ENCODE measurements around the gene ZNF70.

ZNF70 gene

DNA sequence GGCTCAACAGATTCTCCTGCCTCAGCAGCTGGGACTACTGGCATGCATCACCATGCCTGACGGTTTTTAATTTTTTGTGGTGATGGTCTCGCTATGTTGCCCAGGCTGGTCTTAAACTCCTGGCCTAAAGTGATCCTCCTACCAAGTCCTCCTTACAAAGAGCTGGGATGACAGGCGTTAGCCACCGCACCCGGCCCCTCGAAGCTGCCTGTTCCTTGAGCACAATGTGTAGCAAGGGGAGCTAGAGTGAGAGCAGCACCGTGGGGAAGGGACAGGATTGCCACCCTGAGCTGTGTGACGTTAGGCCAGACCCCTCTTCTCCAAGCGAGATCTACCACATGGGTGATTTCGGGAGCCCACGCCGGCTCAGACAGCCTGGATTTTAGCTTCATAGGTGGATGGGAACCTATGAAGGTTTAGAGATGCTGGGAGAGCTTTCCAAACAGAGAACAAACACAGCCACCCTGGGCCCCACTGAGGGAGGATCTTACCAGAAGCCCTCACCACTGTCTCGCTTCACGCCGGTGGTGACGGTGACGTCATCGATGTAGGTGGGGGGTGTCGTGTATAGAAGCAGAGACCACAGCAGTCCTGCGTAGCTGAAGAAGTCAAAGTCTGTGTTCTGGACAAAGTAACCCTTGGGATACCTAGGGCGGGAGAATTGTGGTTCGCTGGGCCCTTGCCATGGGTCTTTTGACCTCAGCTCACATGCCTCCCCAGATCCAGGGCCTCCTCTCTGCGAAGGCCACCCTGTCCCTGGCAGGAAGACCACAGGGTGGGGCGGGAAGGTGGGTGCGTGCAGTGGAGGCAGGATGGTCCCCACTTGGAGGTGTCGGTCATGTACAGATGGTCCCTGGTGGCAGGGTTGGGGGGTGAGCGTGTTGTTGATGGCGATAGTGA is 37.0 kb downstream of the ZNF70 start:
- Mint-ChIP-seq H3K27ac (peak overlapping the region; percentile 3), H3K9me3 (no peaks in the 10 kb centered on the region), H3K4me3 (no peak overlapping the region), H3K4me1 (peaks cover 41% of the 10 kb centered on the region), H3K36me3 (peaks cover 45% of the 10 kb centered on the region), H3K27me3 (peaks cover 3% of the 10 kb centered on the region)
- CTCF ChIA-PET: interaction anchor here (1.0 to 2.1 kb wide), 3 partner anchors 17 to 86 kb away, joined by 3 to 7 read pairs (median 4); no protein-coding TSS in a partner anchor
- DNase-seq: no peak

DNA sequence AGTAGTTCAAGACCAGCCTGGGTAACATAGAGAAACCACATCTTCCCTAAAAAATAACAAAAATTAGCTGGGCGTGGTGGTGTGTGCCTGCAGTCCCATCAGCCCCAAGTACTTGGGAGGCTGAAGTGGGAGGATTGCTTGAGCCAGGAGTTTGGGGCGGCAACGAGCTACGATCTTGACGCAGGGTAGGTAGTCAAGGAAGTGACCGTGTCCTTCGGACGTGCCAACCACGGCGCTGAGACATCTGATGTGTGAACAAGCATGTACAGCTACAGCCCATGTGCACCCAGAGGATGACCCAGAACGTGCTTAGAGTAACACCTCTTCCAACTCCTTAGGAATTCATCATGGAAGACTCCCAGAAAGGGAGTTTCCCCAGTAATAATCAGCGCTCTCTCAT is 38.7 kb downstream of the ZNF70 start:
- no peak for DNase-seq
- no peaks in the 10 kb centered on the region for H3K9me3 Mint-ChIP-seq
- peaks cover 47% of the 10 kb centered on the region for H3K4me1 Mint-ChIP-seq
- CTCF ChIA-PET: interaction anchor here (0.8 to 2.1 kb wide), 3 partner anchors 10 to 84 kb away, joined by 3 to 7 read pairs (median 4); no protein-coding TSS in a partner anchor
- peaks cover 1% of the 10 kb centered on the region for H3K27me3 Mint-ChIP-seq
- H3K27ac Mint-ChIP-seq: no peak overlapping the region
- no peak overlapping the region for H3K4me3 Mint-ChIP-seq
- H3K36me3 Mint-ChIP-seq: peaks cover 61% of the 10 kb centered on the region

DNA sequence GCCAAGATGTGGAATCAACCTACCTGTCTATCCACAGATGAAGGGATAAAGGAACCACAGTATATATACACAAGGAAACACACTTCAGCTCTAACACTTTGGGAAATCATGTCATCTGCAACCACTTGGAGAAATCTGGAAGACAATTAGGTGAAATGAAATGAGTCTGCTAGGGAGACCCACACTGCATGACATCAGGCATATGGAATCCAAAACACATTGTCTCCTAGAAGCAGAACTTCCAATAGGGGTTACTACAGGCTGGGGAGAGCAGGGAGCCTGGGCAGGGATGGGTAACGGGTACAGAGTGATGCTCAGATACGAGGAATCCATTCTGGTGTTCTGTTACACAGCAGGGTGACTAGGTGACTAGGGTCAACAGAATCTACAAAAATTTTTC is 41.8 kb downstream of the ZNF70 start:
- no peak for DNase-seq
- no peaks in the 10 kb centered on the region for H3K9me3 Mint-ChIP-seq
- no peak overlapping the region for H3K4me3 Mint-ChIP-seq
- H3K27ac Mint-ChIP-seq: no peak overlapping the region
- CTCF ChIA-PET: no interaction called here
- peaks cover 77% of the 10 kb centered on the region for H3K36me3 Mint-ChIP-seq
- H3K27me3 Mint-ChIP-seq: no peaks in the 10 kb centered on the region
- peaks cover 62% of the 10 kb centered on the region for H3K4me1 Mint-ChIP-seq

DNA sequence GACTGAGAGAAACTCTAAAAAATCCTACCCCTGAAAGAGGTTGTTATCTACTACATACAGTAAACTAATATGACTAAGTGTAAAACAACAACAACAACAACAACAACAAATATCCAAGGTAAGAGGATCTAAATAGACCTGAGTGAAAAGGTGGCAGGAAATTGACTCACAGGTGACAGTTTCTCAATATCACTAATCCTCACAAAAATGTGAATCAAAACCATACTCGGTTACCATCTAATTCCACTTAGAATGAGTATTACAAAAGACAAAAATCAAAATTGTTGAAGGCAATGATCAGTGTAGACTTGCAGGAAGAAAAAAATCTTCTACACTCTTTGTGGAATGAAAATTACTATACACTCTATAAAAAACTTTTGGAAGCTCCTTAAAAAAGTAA is 42.6 kb downstream of the ZNF70 start:
- Mint-ChIP-seq H3K4me1 (peaks cover 65% of the 10 kb centered on the region), H3K9me3 (no peaks in the 10 kb centered on the region), H3K27ac (no peak overlapping the region), H3K4me3 (no peak overlapping the region), H3K27me3 (no peaks in the 10 kb centered on the region), H3K36me3 (peaks cover 79% of the 10 kb centered on the region)
- DNase-seq: no peak
- CTCF ChIA-PET: no interaction called here

GRCh38 chr22:23705358-23705757 is 45.6 kb downstream of the ZNF70 start:
- peaks cover 75% of the 10 kb centered on the region for H3K4me1 Mint-ChIP-seq
- no peaks in the 10 kb centered on the region for H3K27me3 Mint-ChIP-seq
- H3K36me3 Mint-ChIP-seq: peaks cover 89% of the 10 kb centered on the region
- DNase-seq: peak; percentile 27
- CTCF ChIA-PET: interaction anchor here (1.4 kb wide), 1 partner anchor 8 kb away, joined by 4 read pairs; no protein-coding TSS in a partner anchor
- H3K27ac Mint-ChIP-seq: peak overlapping the region; percentile 66
- H3K4me3 Mint-ChIP-seq: no peak overlapping the region
- no peaks in the 10 kb centered on the region for H3K9me3 Mint-ChIP-seq

- no peak for DNase-seq
- CTCF ChIA-PET: no interaction called here
- Mint-ChIP-seq H3K4me3 (no peak overlapping the region), H3K36me3 (peaks cover 89% of the 10 kb centered on the region), H3K27ac (peak overlapping the region; percentile 66), H3K27me3 (no peaks in the 10 kb centered on the region), H3K9me3 (peaks cover 1% of the 10 kb centered on the region), H3K4me1 (peaks cover 73% of the 10 kb centered on the region)
Measured at GRCh38 chr22:23704829-23705228, 46.1 kb downstream of the ZNF70 start.

GRCh38 chr22:23704062-23704461 is 46.9 kb downstream of the ZNF70 start:
- no peak overlapping the region for H3K4me3 Mint-ChIP-seq
- peaks cover 70% of the 10 kb centered on the region for H3K4me1 Mint-ChIP-seq

DNA sequence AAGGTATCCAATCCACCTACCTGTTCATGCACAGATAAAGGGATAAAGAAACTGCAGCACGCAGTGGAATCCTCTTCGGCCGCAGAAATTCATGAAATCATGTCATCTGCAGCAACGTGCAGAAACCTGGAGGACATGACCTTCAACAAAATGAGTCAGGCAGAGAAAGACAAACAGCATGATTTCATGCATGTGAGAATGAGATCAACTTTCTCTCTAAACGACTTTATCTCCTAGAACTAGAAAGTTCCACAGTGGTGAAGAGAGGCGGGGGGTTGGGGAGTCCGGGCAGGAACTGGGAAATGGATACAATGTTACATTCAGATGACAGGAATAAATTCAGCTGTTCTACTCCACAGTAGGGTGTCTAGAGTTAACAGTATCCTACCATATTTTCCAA is 50.2 kb downstream of the ZNF70 start:
- peaks cover 74% of the 10 kb centered on the region for H3K4me1 Mint-ChIP-seq
- H3K36me3 Mint-ChIP-seq: peaks cover 76% of the 10 kb centered on the region
- H3K27ac Mint-ChIP-seq: no peak overlapping the region
- CTCF ChIA-PET: no interaction called here
- no peaks in the 10 kb centered on the region for H3K27me3 Mint-ChIP-seq
- H3K9me3 Mint-ChIP-seq: peaks cover 1% of the 10 kb centered on the region
- no peak overlapping the region for H3K4me3 Mint-ChIP-seq
- DNase-seq: no peak

More at GRCh38 chr22:23704062-23704461, 46.9 kb downstream of the ZNF70 start:
- H3K27ac Mint-ChIP-seq: no peak overlapping the region
- peaks cover 1% of the 10 kb centered on the region for H3K9me3 Mint-ChIP-seq
- H3K27me3 Mint-ChIP-seq: no peaks in the 10 kb centered on the region
- DNase-seq: no peak
- CTCF ChIA-PET: no interaction called here
- peaks cover 89% of the 10 kb centered on the region for H3K36me3 Mint-ChIP-seq

DNA sequence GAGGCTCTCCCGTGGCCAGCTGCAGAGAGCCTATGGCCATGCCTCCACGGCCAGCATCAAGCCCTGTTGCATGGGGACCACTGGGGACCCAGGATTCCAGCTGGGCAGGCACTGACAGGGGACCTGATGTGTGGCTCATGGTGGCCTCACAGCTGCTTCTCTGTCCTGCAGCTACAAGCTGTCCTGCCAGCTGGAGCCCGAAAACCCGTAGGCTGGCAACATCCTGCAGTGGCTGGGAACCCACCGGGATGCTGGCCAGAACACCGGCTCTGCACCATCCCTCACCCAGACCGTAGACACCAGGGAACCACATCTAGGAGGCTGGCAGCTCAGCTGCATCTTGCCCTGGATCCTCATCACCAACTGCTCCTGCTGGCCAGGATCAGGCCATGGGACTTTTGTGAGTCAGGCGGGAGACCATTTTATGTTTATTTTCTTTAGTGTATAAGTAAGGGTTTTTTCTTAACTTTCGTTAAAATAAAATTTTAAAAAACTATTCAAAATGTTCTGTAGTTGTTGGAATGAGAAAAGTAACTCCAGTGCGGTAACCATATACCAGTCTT is 52.2 kb downstream of the ZNF70 start:
- peaks cover 69% of the 10 kb centered on the region for H3K36me3 Mint-ChIP-seq
- no peak for DNase-seq
- H3K4me1 Mint-ChIP-seq: peaks cover 66% of the 10 kb centered on the region
- CTCF ChIA-PET: no interaction called here
- no peaks in the 10 kb centered on the region for H3K27me3 Mint-ChIP-seq
- H3K27ac Mint-ChIP-seq: peak overlapping the region; percentile 11
- peaks cover 1% of the 10 kb centered on the region for H3K9me3 Mint-ChIP-seq
- no peak overlapping the region for H3K4me3 Mint-ChIP-seq

DNA sequence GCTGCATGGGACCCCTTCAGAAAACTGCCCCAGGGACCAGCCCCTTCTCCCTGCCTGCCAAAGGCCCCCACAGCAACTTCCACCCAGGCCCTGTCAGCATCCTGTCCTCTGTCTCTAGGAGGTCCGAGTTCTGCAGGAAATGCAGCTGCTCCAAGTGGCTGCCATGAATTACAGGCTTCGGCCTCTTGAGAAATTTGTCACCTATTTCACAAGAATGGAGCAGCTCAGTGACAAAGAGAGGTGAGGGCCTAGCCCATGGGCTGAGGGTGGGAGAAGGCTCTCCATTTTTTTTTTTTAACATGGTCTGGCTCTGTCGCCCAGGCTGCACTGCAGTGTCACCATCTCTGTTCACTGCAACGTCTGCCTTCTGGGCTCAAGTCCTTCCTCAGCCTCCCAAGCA is 52.8 kb downstream of the ZNF70 start:
- Mint-ChIP-seq H3K9me3 (peaks cover 1% of the 10 kb centered on the region), H3K27ac (peak overlapping the region; percentile 11), H3K4me3 (no peak overlapping the region), H3K36me3 (peaks cover 68% of the 10 kb centered on the region), H3K27me3 (no peaks in the 10 kb centered on the region), H3K4me1 (peaks cover 64% of the 10 kb centered on the region)
- no peak for DNase-seq
- CTCF ChIA-PET: no interaction called here

GRCh38 chr22:23697031-23697970 is 53.6 kb downstream of the ZNF70 start:
- Mint-ChIP-seq H3K36me3 (peaks cover 70% of the 10 kb centered on the region), H3K27ac (peak overlapping the region; percentile 99), H3K4me3 (peak overlapping the region; percentile 91), H3K9me3 (peaks cover 1% of the 10 kb centered on the region), H3K4me1 (peaks cover 59% of the 10 kb centered on the region), H3K27me3 (no peaks in the 10 kb centered on the region)
- CTCF ChIA-PET: interaction anchor here (0.6 to 1.6 kb wide), 5 partner anchors 9 to 1160 kb away, joined by 3 to 5 read pairs (median 4); no protein-coding TSS in a partner anchor
- no peak for DNase-seq

- CTCF ChIA-PET: interaction anchor here (0.6 to 1.6 kb wide), 5 partner anchors 9 to 1161 kb away, joined by 3 to 5 read pairs (median 4); no protein-coding TSS in a partner anchor
- peaks cover 1% of the 10 kb centered on the region for H3K9me3 Mint-ChIP-seq
Measured at GRCh38 chr22:23696326-23696851, 54.5 kb downstream of the ZNF70 start.

DNA sequence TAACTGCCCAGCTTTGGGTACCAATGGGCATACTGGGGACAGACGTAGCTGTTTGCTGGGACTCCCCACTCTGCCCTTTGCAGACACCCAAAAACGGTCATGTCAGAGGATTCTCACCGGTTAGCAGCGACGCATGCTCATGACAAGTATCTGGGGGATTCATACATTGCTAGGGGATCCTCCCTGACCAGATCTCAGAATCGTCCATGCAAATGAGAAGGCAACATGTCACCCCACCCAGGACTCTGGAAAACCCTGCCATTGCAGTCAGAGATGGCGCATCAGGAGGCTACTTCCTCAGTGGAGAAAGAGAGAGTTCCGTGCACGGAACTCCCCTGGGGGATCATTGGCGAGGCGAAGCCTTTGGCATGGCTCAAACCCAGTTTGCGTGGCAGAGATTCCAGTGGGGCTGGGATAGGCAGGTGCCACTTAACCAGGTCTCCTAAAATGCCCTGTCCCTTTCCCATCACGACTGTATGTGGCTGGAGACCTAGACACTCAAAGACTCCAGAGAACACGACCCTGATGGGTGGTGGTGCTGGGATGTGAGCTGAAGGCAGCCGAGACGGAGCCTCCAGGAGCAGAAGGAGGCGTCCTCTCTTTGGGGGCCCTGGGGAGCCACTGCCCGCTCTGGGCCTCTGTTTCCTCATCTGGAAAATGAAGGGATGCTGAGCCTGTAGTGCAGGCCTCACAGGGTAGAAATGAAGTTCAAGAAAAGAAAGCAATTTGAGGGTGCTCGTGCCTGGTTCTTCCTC is 55.2 kb downstream of the ZNF70 start:
- H3K27ac Mint-ChIP-seq: peak overlapping the region; percentile 99
- H3K27me3 Mint-ChIP-seq: no peaks in the 10 kb centered on the region
- peaks cover 51% of the 10 kb centered on the region for H3K4me1 Mint-ChIP-seq
- DNase-seq: no peak
- H3K9me3 Mint-ChIP-seq: peaks cover 1% of the 10 kb centered on the region
- peaks cover 56% of the 10 kb centered on the region for H3K36me3 Mint-ChIP-seq
- CTCF ChIA-PET: interaction anchor here (1.6 kb wide), 1 partner anchor 68 kb away, joined by 5 read pairs; no protein-coding TSS in a partner anchor
- H3K4me3 Mint-ChIP-seq: peak overlapping the region; percentile 91

More at GRCh38 chr22:23696326-23696851, 54.5 kb downstream of the ZNF70 start:
- no peaks in the 10 kb centered on the region for H3K27me3 Mint-ChIP-seq
- H3K4me1 Mint-ChIP-seq: peaks cover 53% of the 10 kb centered on the region
- H3K4me3 Mint-ChIP-seq: peak overlapping the region; percentile 91
- peak overlapping the region; percentile 99 for H3K27ac Mint-ChIP-seq
- H3K36me3 Mint-ChIP-seq: peaks cover 61% of the 10 kb centered on the region
- DNase-seq: peak; percentile 90

Data from activated naive CD4-positive, alpha-beta T cell treated with anti-CD3 and anti-CD28 coated beads, Interleukin-2, amount 10 ng/mL, durations not matched to agents 7 days and 5 days (primary cell).